ENCODE data around the gene IKBKE.

- no peak for TF ChIP-seq CTCF (IDR thresholded peaks at IDR 0.05)
- TF ChIP-seq POLR2A (IDR thresholded peaks at IDR 0.05) = no peak
These were observed 47.5 kb downstream of the IKBKE start for GRCh38 chr1:206517784-206518183.

Data from thyroid gland (tissue), 4 donors.